GM20431 (cell line): ENCODE data around the gene WDR17.
"Not testable (repeated sequence)": the region's sequence is repeated elsewhere in the genome, so short reads cannot be mapped to it uniquely, and the experiment has no call there.

Experiments
- in situ Hi-C: fragments of 300-500 bp; cut with MseI, MboI; formaldehyde crosslinking; loops from one replicate; pipeline ENCODE4 v1.15.0; 2020; ENCODE audit warnings: low sequenced_read_pairs; ENCODE audit not compliant: unreplicated experiment

Gene WDR17

GRCh38 chr4:176187624-176188023 lies 122.0 kb downstream of the WDR17 start:
- in situ Hi-C loops, result no loop called here

- in situ Hi-C loops, result no loop called here
Measured at GRCh38 chr4:176188654-176189053, 123.0 kb downstream of the WDR17 start.

- in situ Hi-C loops, result no loop called here
Measured at GRCh38 chr4:176189891-176190795, 124.5 kb downstream of the WDR17 start.

GRCh38 chr4:176191974-176192373 lies 126.3 kb downstream of the WDR17 start:
- in situ Hi-C loops, result no loop called here

- in situ Hi-C loops, result no loop called here
Measured at GRCh38 chr4:176193126-176193525, 127.5 kb downstream of the WDR17 start.

- in situ Hi-C loops, result no loop called here
Measured at GRCh38 chr4:176193938-176194337, 128.3 kb downstream of the WDR17 start.

- in situ Hi-C loops, result no loop called here
Measured at GRCh38 chr4:176195184-176195978, 129.7 kb downstream of the WDR17 start, which contains the start of gene SPATA4. TSS of gene SPATA4 (minus strand) at chr4:176195585. CDS start at chr4:176195562, 23 bp downstream.

- in situ Hi-C loops, result no loop called here
Measured at GRCh38 chr4:176198316-176198903, 132.8 kb downstream of the WDR17 start.

GRCh38 chr4:176205299-176205698 lies 139.7 kb downstream of the WDR17 start:
- in situ Hi-C loops, result no loop called here

- in situ Hi-C loops, result no loop called here
Measured at GRCh38 chr4:176207839-176208238, 142.2 kb downstream of the WDR17 start.

- in situ Hi-C loops, result no loop called here
Measured at GRCh38 chr4:176209535-176209934, 143.9 kb downstream of the WDR17 start.

GRCh38 chr4:176210101-176210500 lies 144.5 kb downstream of the WDR17 start:
- in situ Hi-C loops, result no loop called here

GRCh38 chr4:176210579-176211296 lies 145.1 kb downstream of the WDR17 start:
- in situ Hi-C loops, result no loop called here

- in situ Hi-C loops, result not testable (repeated sequence)
Measured at GRCh38 chr4:176212351-176212750, 146.7 kb downstream of the WDR17 start.

- in situ Hi-C loops, result no loop called here
Measured at GRCh38 chr4:176217510-176217909, 151.9 kb downstream of the WDR17 start.

GRCh38 chr4:176222149-176222548 lies 156.5 kb downstream of the WDR17 start:
- in situ Hi-C loops, result no loop called here

GRCh38 chr4:176223561-176223960 lies 157.9 kb downstream of the WDR17 start:
- in situ Hi-C loops, result no loop called here

- in situ Hi-C loops, result no loop called here
Measured at GRCh38 chr4:176226736-176227135, 161.1 kb downstream of the WDR17 start.

- in situ Hi-C loops, result no loop called here
Measured at GRCh38 chr4:176229645-176230044, 164.0 kb downstream of the WDR17 start.
